Upper lobe of left lung (tissue), 4 donors: ENCODE results near the gene ST7.

ENCODE experiments used
- CTCF ChIP-seq, 6 experiments: fragments of 450-650 bp in 4 of 6; fragments of 200-600 bp in 2 of 6; sonication (generic) in 2 of 6; IDR thresholded peaks; one replicate each; pipeline ENCODE4 v1.5.1; 2016 to 2019; ENCODE audit warnings: antibody characterized with exemption in 6 of 6
- EP300 ChIP-seq, 4 donors: sonication (generic); formaldehyde crosslinking; IDR thresholded peaks; one replicate each; pipeline ENCODE4 v1.5.1; 2017; ENCODE audit warnings: antibody characterized with exemption in 4 of 4, control low read depth in 2 of 4
- POLR2A ChIP-seq, 4 donors: fragments of 450-650 bp; IDR thresholded peaks; one replicate each; pipeline ENCODE4 v1.5.1; 2016 to 2017; ENCODE audit warnings: antibody characterized with exemption in 4 of 4, mild to moderate bottlenecking in 2 of 4
- POLR2AphosphoS5 ChIP-seq, 2 donors: sonication (generic); formaldehyde crosslinking; IDR thresholded peaks; one replicate each; pipeline ENCODE4 v1.5.1; 2017; ENCODE audit warnings: antibody characterized with exemption in 2 of 2

DNA sequence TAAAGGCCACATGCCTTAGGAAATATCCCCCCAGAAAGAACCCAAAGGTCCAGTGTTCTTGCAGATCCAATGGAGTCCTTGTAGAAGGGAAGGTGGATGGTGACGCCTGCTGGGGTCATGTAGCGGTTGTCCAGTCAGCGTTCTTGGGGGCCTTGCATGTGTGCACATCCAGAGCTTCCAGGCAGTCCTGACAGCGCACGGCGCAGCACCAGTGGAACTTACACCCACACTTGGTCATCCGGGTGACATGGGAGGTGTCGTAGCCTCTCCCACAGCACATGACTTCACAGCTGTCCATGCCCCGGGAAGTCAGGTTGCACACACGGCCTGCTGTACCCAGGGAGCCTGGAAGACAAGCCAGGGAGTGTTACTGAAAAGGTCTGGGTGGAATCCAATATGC lies 324.7 kb downstream of the ST7 start:
- TF ChIP-seq POLR2A (IDR thresholded peaks at IDR 0.05) (no peak), CTCF (IDR thresholded peaks at IDR 0.05) (no peak), POLR2AphosphoS5 (IDR thresholded peaks at IDR 0.05) (no peak), EP300 (IDR thresholded peaks at IDR 0.05) (no peak)
